ENCODE results near the gene GPATCH3.
"Not testable (repeated sequence)": the region's sequence is repeated elsewhere in the genome, so short reads cannot be mapped to it uniquely, and the experiment has no call there.

GPATCH3 gene

GRCh38 chr1:26848941-26849774 is 51.1 kb downstream of the GPATCH3 start:
- no peak for DNase-seq (ENCODE audit: low read depth in 1 of 2, low spot score in 1 of 2)
- H3K4me3 ChIP-seq (replicated peaks; ENCODE audit: insufficient read depth, low read length), result no peak overlapping the region
- no peak overlapping the region for H3K27ac ChIP-seq (replicated peaks)
- no peaks in the 10 kb centered on the region for H3K27me3 ChIP-seq (ENCODE audit: insufficient read depth, poor library complexity, severe bottlenecking)
- TF ChIP-seq GABPA (IDR thresholded peaks at IDR 0.05; ENCODE audit: low read depth), result no peak
- no peak for TF ChIP-seq POLR2AphosphoS5 (IDR thresholded peaks at IDR 0.05; ENCODE audit: low read depth)
- no peak for TF ChIP-seq SPI1 (IDR thresholded peaks at IDR 0.05; ENCODE audit: borderline replicate concordance, low read depth)
- TF ChIP-seq CTCF (IDR thresholded peaks at IDR 0.05; ENCODE audit: insufficient read depth, low read length), result no peak
- no peak for TF ChIP-seq REST (IDR thresholded peaks at IDR 0.05; ENCODE audit: insufficient replicate concordance, low read depth)

- TF ChIP-seq CTCF (IDR thresholded peaks at IDR 0.05; ENCODE audit: insufficient read depth, low read length), result no peak
- no peak for TF ChIP-seq REST (IDR thresholded peaks at IDR 0.05; ENCODE audit: insufficient replicate concordance, low read depth)
- no peak for TF ChIP-seq GABPA (IDR thresholded peaks at IDR 0.05; ENCODE audit: low read depth)
- TF ChIP-seq SPI1 (IDR thresholded peaks at IDR 0.05; ENCODE audit: borderline replicate concordance, low read depth), result no peak
- no peak for TF ChIP-seq POLR2AphosphoS5 (IDR thresholded peaks at IDR 0.05; ENCODE audit: low read depth)
- DNase-seq (ENCODE audit: low read depth in 1 of 2, low spot score in 1 of 2), result no peak
- Histone ChIP-seq H3K27ac (replicated peaks) (no peak overlapping the region), H3K4me3 (replicated peaks; ENCODE audit: insufficient read depth, low read length) (no peak overlapping the region), H3K27me3 (ENCODE audit: insufficient read depth, poor library complexity, severe bottlenecking) (no peaks in the 10 kb centered on the region)
Observed at GRCh38 chr1:26848499-26848898, 51.8 kb downstream of the GPATCH3 start.

- not testable (repeated sequence) for H3K4me3 ChIP-seq (replicated peaks; ENCODE audit: insufficient read depth, low read length); DNase-seq (ENCODE audit: low read depth in 1 of 2, low spot score in 1 of 2); H3K27me3 ChIP-seq (ENCODE audit: insufficient read depth, poor library complexity, severe bottlenecking); H3K27ac ChIP-seq (replicated peaks)
Observed at GRCh38 chr1:26847826-26848225, 52.4 kb downstream of the GPATCH3 start.

- no peak overlapping the region for H3K27ac ChIP-seq (replicated peaks)
- no peaks in the 10 kb centered on the region for H3K27me3 ChIP-seq (ENCODE audit: insufficient read depth, poor library complexity, severe bottlenecking)
- TF ChIP-seq POLR2AphosphoS5 (IDR thresholded peaks at IDR 0.05; ENCODE audit: low read depth) (no peak), GABPA (IDR thresholded peaks at IDR 0.05; ENCODE audit: low read depth) (no peak), SPI1 (IDR thresholded peaks at IDR 0.05; ENCODE audit: borderline replicate concordance, low read depth) (no peak), REST (IDR thresholded peaks at IDR 0.05; ENCODE audit: insufficient replicate concordance, low read depth) (no peak), CTCF (IDR thresholded peaks at IDR 0.05; ENCODE audit: insufficient read depth, low read length) (no peak)
- H3K4me3 ChIP-seq (replicated peaks; ENCODE audit: insufficient read depth, low read length), result no peak overlapping the region
- no peak for DNase-seq (ENCODE audit: low read depth in 1 of 2, low spot score in 1 of 2)
Observed at GRCh38 chr1:26844424-26845196, 55.7 kb downstream of the GPATCH3 start.

Measured in HL-60 (cell line).